T-helper 1 cell (primary cell): ENCODE results near the gene WDR31.
"Not testable (repeated sequence)": the region's sequence is repeated elsewhere in the genome, so short reads cannot be mapped to it uniquely, and the experiment has no call there.

ENCODE experiments used
- DNase-seq, 5 donors: peaks; one replicate each; pipeline ENCODE4 v3.0.0-alpha.2; 2012 to 2020

WDR31 gene

DNA sequence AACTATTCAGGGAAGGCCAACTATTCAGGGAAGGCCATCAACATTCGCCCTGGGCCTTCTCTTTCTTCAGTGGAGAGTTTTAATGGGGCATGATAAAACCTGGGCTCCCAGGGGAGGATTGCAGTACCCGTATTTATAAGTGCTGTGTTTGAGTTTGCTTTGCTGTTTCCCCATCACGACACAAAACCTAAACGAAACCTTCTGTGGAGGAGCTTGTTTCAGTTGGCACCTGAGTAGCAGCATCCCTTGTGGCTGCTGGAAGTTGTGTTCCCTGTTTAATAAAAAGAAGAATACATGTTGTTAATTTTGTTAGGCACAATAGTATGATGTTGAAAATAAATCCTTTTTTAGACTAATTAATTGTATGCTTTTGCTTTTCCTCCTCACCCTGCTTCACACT is 8.3 kb downstream of the WDR31 start:
- DNase-seq, result no peak

DNA sequence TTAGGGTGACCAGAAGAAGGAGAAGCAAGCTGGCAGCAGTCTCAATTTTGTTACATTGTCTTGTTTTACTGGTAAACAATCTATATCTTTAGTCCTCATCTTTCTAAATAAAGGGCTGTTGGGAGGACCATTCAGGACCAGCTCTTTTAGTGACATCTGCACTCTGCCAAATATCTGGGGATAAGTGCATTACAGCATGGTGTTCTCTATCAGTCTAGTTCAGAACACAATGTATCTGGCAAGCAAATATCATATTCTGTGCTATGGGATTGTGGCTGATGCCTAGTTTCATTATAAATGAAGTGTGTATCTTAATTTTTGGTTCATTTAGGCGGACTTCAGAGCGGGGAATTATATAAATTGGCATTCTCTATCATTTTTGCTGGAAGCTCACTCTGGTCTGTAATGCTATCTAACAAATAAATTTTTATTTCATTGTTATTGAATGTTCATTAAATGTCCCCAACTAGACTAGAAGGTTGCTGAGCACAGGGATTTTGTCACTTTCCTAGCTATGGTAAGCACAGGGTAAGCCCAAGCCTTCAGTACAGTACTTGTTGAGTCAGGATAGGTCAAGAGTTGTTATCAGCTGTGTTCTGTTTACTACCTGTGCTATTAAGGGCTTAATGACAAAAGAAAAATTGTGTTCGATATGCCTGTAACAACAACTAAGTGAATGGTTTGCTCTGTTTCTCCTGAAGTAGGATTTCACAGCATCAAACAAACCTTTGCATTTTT is 11.9 kb downstream of the WDR31 start:
- no peak for DNase-seq

DNA sequence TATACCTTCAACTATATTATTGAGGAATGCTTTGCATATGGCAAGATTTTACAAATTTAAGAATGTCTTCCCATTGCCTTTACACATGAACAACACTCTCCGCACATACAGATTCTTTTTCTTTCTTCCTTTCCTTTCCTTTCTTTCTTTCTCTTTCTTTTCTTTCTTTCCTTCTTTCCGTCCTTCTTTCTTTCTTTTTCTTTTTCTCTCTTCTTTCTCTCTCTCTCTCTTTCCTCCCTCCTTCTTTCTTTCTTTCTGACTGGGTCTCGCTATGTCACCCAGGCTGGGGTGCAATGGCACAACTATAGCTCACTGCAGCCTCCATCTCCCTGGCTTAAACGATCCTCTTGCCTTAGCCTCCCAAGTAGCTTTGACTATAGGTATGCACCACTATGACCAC is 13.8 kb downstream of the WDR31 start:
- DNase-seq, result no peak

DNA sequence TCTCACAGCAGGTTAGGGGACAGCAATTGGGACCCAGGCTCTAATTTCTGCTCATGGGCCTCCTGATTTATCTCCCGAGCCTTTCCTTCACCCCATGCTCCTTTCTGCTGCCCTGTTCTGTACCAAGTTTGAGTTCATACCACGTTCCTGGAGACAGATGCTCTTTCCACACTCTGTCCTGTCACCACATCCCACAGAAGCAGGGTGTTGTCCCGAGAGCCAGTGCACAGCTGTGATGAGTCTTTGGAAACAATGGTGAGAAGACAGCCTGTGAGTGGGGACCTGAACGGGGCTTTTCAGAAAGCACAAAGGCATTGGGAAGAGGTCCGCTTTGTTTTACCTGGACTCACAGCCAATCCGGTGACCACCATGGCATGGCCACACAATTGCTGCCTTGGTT is 17.4 kb downstream of the WDR31 start:
- DNase-seq, result no peak

DNA sequence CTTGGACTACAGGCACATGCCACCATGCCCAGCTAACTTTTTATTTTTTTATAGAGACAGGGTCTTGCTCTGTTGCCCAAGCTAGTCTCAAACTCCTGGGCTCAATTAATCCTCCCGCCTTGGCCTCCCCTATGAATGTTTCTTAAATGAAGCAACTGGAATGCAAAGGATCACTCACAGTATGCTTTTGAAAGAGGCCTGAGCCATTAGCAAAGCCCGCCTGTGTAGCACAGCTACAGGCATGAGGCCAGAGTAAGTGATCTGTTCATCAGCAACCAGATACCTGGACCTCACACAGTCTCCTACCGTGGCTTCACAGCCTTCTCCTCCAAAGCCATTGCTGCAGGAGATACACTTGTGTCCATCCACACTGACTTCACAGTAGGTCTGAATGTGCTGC is 20.0 kb downstream of the WDR31 start:
- no peak for DNase-seq

DNA sequence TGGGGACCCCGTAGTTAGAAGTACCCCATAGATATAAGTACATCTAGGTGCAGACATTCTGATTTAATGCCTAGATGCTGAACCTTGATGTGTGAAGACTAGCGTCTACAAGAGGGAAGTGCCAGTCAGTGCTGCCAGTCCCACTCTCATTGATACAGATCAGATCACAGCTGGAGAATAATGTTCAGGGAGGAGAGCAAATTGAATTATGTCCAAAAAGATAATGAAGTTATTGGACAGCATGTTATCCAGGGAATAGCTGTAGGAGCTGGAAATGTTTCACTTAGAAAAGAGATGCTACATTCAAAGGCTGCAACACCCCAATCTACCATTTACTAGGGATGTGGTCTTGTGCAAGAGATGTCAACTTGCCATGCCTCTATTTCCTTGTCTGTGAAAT is 21.0 kb downstream of the WDR31 start:
- DNase-seq, result no peak

DNA sequence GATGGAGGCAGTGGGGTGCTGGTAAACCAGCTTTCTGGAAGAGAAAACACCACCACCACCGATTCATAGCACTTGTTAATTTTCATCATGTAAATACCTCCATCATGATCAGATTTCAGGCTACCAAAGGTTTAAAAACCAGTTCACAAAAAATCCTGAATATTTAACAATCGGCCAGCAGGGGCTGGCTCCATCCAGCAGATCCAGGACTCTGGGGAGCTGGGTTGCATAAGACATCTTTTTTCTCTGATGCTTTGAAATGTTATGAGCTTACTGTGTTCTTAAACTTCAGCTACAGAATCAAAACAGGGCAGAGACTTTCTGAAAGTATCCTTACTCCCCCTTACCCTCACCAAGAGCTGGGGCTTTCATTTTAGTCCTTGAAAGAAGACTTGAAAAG is 22.3 kb downstream of the WDR31 start:
- DNase-seq, result no peak

DNA sequence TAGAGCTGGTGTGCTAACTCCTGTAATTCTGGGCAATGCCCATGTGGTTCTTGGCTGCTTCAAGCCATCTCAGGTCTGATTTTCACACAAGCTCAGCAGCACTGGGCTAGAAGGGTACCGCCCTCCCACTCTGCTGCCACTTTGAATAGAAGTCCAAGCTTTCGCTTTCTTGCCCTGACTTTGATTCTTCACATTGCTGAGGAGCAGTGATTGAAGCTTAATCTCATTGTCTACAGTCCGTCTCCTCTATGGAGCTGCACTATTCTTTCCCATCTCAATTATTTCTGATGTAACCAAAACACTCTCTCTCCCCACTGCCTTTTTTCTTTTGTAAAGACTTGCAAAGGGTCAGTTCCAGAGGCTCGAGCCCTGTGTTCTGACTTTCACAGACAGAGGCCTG is 24.0 kb downstream of the WDR31 start:
- DNase-seq, result no peak

DNA sequence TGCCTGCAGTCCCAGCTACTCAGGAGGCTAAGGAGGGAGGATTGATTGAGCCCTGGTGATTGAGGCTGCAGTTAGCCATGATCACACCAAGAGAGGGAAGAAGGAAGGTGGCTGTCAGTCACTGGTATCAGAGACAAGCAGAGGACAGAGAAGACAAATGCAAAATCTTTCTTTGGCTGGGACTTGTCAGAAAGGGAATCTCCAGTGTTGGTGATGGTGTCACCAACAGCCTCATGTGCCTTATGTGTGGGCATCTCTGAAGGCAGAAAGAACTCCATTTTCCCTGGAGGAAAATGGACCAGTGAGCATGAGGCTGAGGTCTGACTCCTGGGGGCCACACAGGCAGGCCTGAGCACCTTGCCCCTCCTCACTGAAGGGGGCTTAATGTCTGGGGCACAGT is 24.8 kb downstream of the WDR31 start:
- no peak for DNase-seq

DNA sequence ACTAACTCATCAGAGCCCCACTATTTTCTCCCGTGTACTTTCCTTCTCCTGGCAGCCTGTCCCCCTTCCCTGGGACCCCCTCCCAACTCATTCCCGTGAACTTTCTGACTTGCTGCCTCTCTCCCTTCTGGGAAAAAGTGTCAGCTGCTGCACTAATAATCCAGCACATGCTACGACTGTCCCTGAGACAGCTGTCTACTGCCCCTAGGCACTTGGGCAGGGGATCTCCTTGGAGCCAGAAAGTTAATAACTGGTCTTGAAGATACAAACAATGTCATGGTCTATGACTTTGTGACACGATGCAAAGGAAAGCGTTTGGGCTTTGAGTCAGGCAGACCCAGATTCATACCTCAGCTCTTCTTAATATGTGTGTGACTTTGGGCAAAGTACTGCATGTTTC is 26.8 kb downstream of the WDR31 start:
- DNase-seq, result no peak

DNA sequence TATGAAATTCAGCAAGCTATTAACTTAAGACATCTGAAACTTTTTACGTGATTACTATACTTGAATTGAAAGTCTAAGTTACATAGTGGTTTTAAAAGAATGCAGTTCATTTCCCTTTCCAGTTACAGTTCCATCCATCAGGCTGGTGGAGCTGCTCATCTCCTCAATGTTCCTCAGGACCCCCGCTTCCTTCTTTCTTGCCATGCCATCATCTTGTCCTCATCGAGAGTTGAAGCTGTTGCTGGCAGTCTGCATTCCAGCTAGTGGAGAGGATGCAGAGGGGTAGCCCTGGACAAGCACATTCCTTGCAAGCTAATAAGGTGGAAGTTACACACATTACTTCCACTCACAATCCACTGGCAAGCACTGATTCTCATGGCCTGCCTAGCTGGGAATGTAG is 28.1 kb downstream of the WDR31 start:
- DNase-seq, result no peak

DNA sequence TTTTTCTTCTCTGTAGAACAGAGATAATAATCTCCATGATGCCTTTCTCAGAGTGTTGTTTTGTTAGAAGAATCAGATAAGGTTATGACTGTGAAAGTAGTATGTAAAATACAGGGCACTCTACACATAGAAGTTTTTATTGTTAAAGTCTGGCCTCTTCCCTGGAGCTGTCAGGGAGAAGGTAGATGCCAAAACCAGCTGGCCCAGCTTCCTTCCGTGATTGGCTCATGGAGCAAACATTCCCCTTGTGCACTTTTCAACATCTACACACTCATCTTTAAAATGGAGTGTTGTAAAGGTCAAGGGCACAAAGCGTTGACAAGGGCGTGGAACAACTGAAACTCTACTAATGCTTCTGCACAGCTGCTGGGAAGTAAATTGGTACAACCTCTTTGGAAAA is 29.5 kb downstream of the WDR31 start:
- no peak for DNase-seq

DNA sequence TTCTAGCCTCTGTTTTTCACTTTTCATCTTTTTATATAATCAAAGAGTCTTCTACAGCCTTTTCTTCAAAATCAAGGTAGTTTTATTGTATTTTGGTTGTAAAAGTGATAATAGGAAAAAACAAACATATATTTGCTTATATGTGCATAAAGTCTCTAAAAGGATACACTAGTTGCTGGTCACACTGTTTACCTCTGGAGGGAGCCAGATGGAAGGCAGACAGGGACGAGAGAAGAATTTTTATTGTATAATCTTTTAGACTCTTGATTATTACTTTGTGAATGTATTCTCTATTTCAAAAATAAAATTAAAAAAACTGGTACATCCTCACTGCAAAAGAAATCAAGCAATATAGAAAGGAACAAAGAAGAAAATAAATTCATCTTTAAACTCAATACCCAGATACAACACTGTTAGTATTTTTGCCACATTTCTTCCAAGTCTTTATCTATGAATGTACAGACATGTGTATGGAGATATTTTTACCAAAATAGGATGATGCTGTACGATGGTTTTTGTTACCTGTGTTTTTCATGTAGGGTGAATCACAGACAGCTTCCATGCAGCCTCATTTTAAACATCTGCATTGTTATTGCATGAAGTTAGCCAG is 30.8 kb downstream of the WDR31 start:
- peak in 1 of 5 donors; percentile 36 for DNase-seq

DNA sequence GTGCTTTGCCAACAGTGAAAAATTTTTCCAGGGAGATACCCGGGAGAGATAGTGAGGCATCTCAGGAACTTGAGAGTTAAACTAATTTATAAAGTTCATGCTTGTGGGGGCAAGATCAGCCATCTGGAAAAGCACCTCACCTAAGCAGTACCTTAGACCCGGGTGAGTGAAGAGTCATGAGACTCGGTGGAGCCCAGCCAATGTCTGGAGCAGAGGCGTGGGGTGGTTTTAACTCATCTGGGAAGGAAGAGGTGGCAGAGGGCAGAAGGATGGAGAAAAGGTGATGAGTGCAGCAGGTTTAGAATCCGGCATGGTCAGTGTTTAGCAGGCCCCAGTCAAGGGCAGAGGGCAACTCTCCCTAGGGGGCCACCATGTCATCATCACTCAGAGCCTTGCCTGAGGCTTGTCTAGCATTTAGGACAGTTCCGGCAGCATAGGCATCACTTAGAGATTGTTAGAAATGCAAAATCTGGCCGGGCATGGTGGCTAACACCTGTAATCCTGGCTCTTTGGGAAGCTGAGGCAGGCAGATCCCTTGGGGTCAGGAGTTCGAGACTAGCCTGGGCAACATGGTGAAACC is 32.6 kb downstream of the WDR31 start:
- no peak for DNase-seq

DNA sequence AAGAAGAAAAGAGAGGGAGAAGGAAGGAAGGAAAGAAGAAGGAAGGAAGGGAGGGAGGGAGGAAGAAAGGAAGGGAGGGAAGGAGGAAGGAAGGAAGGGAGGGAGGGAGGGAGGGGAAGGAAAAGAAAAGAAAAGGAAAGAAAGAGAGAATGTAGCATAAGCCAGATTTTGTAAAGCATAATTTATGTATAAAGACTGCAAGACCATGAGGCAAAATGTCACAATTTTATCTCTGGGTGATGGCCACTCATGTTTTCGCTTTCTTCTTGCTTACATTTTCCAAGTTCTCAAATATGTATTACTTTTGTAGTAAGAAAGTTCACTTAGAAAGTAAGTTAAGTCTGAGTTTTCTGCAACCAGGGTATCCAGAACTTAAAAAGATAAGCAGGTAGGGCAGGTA is 33.5 kb downstream of the WDR31 start:
- DNase-seq, result no peak

DNA sequence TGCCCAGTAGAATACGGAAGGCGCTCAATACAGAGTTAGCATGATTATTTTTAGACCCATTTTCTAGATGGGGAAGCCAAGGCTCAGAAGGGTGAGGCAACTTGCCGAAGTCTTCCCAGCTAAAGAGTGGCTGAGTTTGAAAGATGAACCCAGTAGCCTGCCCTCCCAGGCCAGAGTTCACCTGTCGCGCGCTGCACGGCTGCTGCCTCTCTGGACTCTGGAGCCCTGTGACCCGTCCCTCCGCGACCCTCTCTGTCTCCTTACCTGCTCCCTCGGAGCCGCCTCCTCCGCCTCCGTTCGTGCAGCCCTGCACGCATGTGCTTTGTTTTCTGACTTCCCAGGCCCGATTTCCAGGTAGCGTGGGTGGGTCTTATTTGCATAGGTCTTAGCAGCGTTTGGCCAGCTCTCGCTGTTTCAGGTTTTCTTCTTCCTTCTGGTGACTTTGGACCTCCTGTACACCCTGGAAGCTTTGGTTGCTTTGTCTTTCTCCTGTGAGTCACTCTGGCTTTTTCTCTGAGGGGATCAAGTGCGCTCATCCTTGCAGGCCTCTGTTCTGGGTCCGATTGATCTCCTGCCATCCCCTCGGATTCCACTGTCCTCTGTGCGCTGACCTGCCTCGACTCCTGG is 37.2 kb downstream of the WDR31 start, which contains the start of gene RNF183:
RNF183 (minus strand) TSS at position 585 of the 627 bp plus-strand sequence. CDS start 5,192 bp downstream, outside the sequence.
- DNase-seq, result no peak

DNA sequence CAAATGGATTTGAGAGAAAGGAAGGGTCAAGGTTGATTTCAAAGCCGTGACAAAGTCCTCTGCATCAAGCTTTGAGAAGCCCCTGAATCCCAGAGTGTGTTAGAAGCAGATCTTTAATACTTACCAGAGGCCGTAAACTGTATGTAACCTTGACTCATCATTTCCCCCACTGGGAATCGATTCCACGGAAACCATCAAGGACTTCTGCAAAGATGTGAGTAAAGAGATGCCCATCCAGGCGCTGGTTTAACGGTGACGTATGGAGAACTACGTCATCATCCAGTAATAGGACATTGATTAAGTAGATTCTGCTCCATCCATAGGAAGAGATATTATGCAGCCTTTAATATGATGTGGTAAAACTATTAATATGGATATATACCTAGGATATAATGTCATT is 38.5 kb downstream of the WDR31 start:
- no peak for DNase-seq

DNA sequence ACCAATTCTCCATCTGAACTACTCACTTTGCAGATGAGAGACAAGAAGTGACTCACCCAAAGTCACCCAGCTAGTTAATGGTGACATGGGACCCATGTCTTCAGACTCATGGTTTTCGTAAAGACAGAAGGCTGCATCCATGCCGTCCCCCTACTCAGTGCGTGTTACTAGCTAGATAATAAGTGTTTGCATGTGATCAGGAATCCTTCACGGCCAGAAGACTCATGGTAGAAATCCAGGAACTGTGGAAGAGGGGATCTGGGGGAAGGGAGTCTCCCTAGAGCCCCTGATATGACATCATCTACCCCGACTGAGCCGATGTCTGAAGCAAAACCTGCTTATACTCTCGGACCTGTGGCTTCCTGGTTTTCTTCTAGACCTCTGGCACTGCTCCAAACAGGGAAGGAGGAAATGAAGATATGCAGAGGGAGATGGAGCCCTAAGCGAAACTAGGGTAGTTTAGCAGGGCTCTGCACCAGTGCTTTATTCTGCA is 40.2 kb downstream of the WDR31 start:
- no peak for DNase-seq

DNA sequence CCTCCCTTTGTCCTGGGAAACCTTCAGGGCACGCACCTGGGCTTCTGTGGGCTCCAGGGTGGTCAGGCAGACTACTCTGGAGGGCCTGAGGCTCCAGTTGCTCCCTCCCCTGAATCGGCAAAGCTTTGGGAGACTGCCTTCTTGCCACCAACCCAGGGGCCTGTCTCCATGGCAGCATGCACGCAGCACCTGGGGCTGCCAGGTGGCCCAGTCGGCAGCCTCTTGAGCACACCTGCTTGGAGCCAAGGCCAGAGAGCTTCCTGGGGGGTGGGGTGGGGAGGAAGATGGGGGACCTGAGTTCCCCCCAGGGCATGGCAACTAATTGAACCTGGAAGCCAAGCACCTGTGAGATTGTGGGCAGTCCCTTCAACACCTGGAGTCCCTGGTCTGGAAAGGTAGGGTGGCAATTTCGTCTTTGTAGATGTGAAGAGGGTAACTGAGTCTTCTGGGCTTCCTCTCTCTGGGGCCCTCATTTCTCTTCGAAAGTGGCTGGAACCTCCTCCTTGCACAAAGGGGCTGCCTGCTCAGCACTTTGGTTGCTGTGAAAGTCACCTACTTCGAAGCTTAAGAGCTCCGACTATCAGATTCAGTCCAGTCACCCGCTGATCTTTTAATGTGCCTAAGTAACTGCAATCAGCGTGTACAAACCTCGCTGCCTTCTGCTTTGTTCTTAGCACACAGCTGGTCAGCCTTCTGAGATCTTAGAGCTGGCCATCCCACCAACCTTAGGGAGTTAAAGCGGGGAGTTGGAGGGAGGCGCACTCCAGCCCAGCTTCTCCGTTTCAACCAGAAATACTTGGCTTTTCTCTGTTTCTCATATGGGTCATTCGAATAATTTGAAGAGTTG is 40.9 kb downstream of the WDR31 start:
- no peak for DNase-seq

DNA sequence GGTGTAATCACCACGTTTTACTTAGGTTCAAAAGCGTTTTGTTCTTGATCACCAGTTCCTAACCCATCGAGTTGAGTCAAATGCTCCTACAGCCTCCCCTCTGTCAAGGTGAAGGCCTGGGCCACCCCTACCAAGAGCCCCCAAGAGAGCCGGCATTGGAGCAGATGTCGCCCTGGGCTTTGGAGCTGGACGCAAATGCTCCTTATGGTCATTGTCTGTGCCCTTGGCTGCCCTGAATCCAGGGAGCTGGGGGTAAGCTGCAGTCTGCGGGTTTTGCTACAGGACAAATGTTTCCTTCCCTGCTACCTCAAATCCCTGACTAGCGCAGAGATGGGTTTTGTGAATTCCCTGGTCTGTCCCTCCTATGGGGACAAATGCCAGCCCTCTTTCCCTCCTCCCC is 41.8 kb downstream of the WDR31 start:
- no peak for DNase-seq

DNA sequence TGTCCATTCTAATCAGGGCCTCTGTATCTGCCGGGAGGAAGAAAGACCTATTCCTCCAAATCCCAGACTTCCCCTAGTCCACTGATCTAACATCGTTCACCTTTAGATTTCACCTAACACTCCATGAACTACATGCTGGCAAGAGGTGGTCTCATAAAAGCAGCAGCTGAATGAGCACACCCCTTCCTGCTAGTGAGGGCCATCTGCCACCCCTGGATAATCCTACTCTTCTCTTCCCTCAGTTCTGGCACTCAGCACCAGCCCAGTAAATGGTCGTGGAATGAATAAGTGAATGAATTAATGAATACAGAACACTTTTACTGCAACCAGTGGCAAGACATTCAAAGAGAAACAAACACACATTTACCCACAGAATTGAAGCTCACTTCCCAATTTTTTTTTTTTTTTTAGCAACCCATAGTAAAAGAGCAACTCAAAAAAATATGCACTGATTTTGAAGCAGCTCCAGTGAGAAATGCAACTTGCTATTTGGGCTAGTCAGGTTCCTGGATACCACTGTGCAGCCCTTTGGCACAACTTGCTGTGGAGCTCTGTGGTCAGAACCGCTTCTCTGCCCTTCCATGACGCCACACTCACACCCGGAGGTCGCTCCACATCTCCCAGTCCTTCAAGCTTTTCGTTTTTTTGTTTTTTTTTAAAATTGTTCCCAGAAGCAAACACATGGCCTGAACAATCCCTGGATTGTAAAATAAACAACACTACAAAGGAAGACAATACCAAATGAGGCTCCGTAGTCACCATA is 43.1 kb downstream of the WDR31 start:
- DNase-seq, result no peak

DNA sequence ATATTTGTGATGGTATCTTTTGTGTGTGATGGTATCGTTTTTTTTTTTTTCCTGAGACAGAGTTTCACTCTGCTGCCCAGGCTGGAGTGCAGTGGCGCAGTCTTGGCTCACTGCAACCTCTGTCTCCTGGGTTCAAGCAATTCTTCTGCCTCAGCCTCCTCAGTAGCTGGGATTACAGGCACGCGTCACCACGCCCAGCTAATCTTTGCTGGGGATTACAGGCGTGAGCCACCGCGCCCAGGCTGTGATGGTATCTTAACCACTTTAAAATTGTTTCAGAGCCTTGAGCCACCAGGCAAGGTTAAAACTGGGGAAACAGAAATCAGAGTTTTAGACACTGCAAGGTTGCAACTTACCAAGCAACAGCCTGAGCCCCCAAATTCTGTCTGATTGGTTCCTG is 43.8 kb downstream of the WDR31 start:
- not testable (repeated sequence) for DNase-seq
